Sigmoid colon (tissue), 4 donors: ENCODE data around the gene ZNF714.

Experiments
- EP300 ChIP-seq, 4 donors: sonication (generic); formaldehyde crosslinking; IDR thresholded peaks; one replicate each; pipeline ENCODE4 v1.6.1; 2017; ENCODE audit warnings: antibody characterized with exemption in 4 of 4
- POLR2A ChIP-seq, 2 donors: fragments of 450-650 bp; IDR thresholded peaks; one replicate each; pipeline ENCODE4 v1.6.1; 2016; ENCODE audit warnings: antibody characterized with exemption in 2 of 2, mild to moderate bottlenecking in 2 of 2, moderate library complexity in 2 of 2
- POLR2AphosphoS5 ChIP-seq, 4 donors: sonication (generic); formaldehyde crosslinking; IDR thresholded peaks; one replicate each; pipeline ENCODE4 v1.6.1; 2017; ENCODE audit warnings: antibody characterized with exemption in 4 of 4
- TF ChIP-seq, protein P1 (sequence below), 4 experiments: fragments of 450-650 bp in 3 of 4; fragments of 200-600 bp in 1 of 4; IDR thresholded peaks; one replicate each; pipeline ENCODE4 v1.5.1; 2016 to 2019; ENCODE audit warnings: antibody characterized with exemption in 4 of 4, mild to moderate bottlenecking in 3 of 4, moderate library complexity in 2 of 4

- TF ChIP-seq, protein P1, sequence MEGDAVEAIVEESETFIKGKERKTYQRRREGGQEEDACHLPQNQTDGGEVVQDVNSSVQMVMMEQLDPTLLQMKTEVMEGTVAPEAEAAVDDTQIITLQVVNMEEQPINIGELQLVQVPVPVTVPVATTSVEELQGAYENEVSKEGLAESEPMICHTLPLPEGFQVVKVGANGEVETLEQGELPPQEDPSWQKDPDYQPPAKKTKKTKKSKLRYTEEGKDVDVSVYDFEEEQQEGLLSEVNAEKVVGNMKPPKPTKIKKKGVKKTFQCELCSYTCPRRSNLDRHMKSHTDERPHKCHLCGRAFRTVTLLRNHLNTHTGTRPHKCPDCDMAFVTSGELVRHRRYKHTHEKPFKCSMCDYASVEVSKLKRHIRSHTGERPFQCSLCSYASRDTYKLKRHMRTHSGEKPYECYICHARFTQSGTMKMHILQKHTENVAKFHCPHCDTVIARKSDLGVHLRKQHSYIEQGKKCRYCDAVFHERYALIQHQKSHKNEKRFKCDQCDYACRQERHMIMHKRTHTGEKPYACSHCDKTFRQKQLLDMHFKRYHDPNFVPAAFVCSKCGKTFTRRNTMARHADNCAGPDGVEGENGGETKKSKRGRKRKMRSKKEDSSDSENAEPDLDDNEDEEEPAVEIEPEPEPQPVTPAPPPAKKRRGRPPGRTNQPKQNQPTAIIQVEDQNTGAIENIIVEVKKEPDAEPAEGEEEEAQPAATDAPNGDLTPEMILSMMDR (IDR thresholded peaks at IDR 0.05) = no peak
- TF ChIP-seq POLR2A (IDR thresholded peaks at IDR 0.05) (no peak), POLR2AphosphoS5 (IDR thresholded peaks at IDR 0.05) (no peak), EP300 (IDR thresholded peaks at IDR 0.05) (no peak)
These were observed 10.1 kb downstream of the ZNF714 start for GRCh38 chr19:21092109-21092508.
